ENCODE measurements around the gene TFAP2A.

The TFAP2A gene

DNA sequence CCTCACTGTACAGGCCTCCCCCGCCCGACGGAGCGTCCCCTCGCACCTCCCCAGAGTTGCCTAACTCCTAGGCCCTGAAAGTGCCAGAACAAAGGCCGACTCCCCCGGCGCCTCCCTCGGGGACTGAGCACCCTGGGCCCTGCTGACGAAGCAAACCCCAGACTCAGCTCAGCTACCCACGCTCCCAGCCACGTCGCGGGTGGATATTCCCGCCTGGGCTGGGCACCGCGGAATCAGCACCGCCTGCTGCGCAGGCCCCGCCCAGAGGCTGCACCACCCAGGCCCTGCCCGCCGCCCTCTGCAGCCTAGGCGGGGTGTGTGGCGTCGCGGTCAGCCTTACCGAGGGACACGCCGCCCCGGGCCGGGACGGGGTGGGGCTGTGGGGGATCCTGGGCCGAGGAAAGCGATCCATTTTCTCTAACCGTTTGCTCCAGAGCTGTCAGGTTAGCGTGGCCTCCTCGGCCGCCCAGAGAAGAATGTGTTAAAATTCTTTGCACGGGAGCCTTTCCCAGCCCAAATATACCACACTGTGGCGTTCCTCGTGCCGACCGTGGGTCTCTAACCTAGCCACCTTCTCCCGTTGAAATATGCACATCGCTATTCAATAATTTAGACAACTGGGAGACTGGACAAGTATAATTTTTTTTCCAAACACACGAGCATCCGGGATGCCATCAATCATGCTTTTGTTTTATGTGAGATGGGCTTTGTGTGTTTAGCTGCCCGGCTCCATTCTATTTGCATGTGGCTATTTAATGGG lies 31.4 kb downstream of the TFAP2A start:
- peak overlapping the region; percentile 71 for H3K27ac ChIP-seq
- no peak for TF ChIP-seq CTCF (conservative IDR thresholded peaks at IDR 0.05; ENCODE audit: low read depth)
- peak; percentile 40 for DNase-seq (ENCODE audit: low spot score)
- CTCF ChIA-PET = interaction anchor here (1.0 kb wide), 1 partner anchor 299 kb away, joined by 3 read pairs; no protein-coding TSS in a partner anchor
- POLR2A ChIA-PET (ENCODE audit: low non-redundant PET) = no interaction called here

GRCh38 chr6:10382728-10383330 lies 32.0 kb downstream of the TFAP2A start:
- peak overlapping the region; percentile 71 for H3K27ac ChIP-seq
- CTCF ChIA-PET = no interaction called here
- DNase-seq (ENCODE audit: low spot score) = no peak
- no peak for TF ChIP-seq CTCF (conservative IDR thresholded peaks at IDR 0.05; ENCODE audit: low read depth)
- POLR2A ChIA-PET (ENCODE audit: low non-redundant PET) = no interaction called here

DNA sequence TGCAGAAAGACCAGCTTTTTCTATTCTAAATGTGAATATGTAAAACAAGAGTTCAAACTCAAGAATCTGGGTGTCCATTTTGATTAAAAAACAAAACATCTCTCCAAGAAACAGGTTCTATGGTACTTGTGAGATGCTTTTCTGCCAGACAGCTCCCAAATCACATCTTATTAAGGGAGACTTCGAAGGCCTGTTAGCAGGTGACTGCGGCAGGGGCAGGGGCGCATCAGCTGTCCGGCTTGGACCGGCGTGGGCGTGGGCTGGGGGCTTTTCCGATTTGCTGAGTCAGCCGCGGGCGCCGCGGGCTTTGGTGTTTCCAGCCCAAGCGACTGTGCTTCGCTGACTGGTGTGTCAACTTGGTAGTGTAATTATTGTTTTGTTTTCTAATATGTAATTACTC lies 32.6 kb downstream of the TFAP2A start:
- no peak for TF ChIP-seq CTCF (conservative IDR thresholded peaks at IDR 0.05; ENCODE audit: low read depth)
- DNase-seq (ENCODE audit: low spot score) = no peak
- ChIA-PET POLR2A (ENCODE audit: low non-redundant PET) (no interaction called here), CTCF (no interaction called here)
- peak overlapping the region; percentile 71; the same call in 1 of the 2 replicates for H3K27ac ChIP-seq

GRCh38 chr6:10381830-10382208 lies 33.1 kb downstream of the TFAP2A start:
- DNase-seq (ENCODE audit: low spot score) = no peak
- no peak overlapping the region for H3K27ac ChIP-seq
- CTCF ChIA-PET = no interaction called here

GRCh38 chr6:10381133-10381829 lies 33.6 kb downstream of the TFAP2A start:
- TF ChIP-seq CTCF (conservative IDR thresholded peaks at IDR 0.05; ENCODE audit: low read depth) = no peak
- no peak for DNase-seq (ENCODE audit: low spot score)
- H3K27ac ChIP-seq = no peak overlapping the region
- CTCF ChIA-PET = interaction anchor here (0.7 kb wide), 1 partner anchor 545 kb away, joined by 3 read pairs; no protein-coding TSS in a partner anchor
- POLR2A ChIA-PET (ENCODE audit: low non-redundant PET) = no interaction called here

More at GRCh38 chr6:10381830-10382208, 33.1 kb downstream of the TFAP2A start:
- POLR2A ChIA-PET (ENCODE audit: low non-redundant PET) = no interaction called here
- no peak for TF ChIP-seq CTCF (conservative IDR thresholded peaks at IDR 0.05; ENCODE audit: low read depth)

GRCh38 chr6:10375391-10375969 lies 39.4 kb downstream of the TFAP2A start:
- DNase-seq (ENCODE audit: low spot score) = no peak
- POLR2A ChIA-PET (ENCODE audit: low non-redundant PET) = no interaction called here
- H3K27ac ChIP-seq = no peak overlapping the region
- CTCF ChIA-PET = no interaction called here
- no peak for TF ChIP-seq CTCF (conservative IDR thresholded peaks at IDR 0.05; ENCODE audit: low read depth)
